Breast epithelium (tissue), 3 donors: Measurements from ENCODE around the gene MSL3B.

Source experiments
- CTCF ChIP-seq, 3 donors: fragments of 450-650 bp; IDR thresholded peaks; one replicate each; pipeline ENCODE4 v1.5.1; 2016 to 2017; ENCODE audit warnings: antibody characterized with exemption in 3 of 3, mild to moderate bottlenecking in 3 of 3, moderate library complexity in 3 of 3
- POLR2A ChIP-seq: fragments of 450-650 bp; IDR thresholded peaks from one replicate; pipeline ENCODE4 v1.6.1; 2016; ENCODE audit warnings: antibody characterized with exemption, mild to moderate bottlenecking, moderate library complexity
- POLR2AphosphoS5 ChIP-seq, 3 donors: sonication (generic); formaldehyde crosslinking; IDR thresholded peaks; one replicate each; pipeline ENCODE4 v1.6.1; 2017; ENCODE audit warnings: antibody characterized with exemption in 3 of 3

DNA sequence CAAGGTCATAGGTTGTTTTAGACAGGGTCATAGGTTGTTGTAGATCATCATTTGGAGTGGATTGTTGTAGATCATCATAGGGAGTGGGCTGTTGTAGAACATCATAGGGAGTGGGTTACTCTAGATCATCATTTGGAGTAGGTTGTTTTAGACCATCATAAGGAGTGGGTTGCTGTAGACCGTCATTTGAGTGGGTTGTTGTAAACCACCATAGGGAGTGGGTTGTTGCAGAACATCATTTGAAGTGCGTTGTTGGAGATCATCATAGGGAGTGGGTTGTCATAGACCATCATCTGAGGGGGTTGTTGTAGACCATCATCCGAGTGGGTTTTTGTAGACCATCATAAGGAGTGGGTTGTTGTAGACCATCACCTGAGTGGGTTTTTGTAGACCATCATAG lies 39.4 kb upstream of the MSL3B start:
- TF ChIP-seq CTCF (IDR thresholded peaks at IDR 0.05), result no peak
- TF ChIP-seq POLR2A, result no peak
- TF ChIP-seq POLR2AphosphoS5 (IDR thresholded peaks at IDR 0.05), result no peak
